Adrenal gland (tissue), 5 donors: ENCODE measurements around the gene SPP1.

Source experiments
- CTCF ChIP-seq, 6 experiments: fragments of 450-650 bp in 4 of 6; fragments of 200-600 bp in 2 of 6; sonication (generic) in 1 of 6; IDR thresholded peaks; 1 replicate in 5 of 6; 2 replicates in 1 of 6; pipeline versions ENCODE4 v1.5.1 to v1.8.0; 2016 to 2021; ENCODE audit warnings: antibody characterized with exemption in 6 of 6, mild to moderate bottlenecking in 2 of 6, moderate library complexity in 1 of 6
- POLR2A ChIP-seq, 2 donors: fragments of 450-650 bp; IDR thresholded peaks; one replicate each; pipeline ENCODE4 v1.6.1; 2017; ENCODE audit warnings: antibody characterized with exemption in 2 of 2, mild to moderate bottlenecking in 2 of 2, moderate library complexity in 1 of 2
- donor health status: DM: no; HTN: no; CAD: no.

- TF ChIP-seq CTCF (IDR thresholded peaks at IDR 0.05), result no peak
- no peak for TF ChIP-seq POLR2A (IDR thresholded peaks at IDR 0.05)
Measured at GRCh38 chr4:88014386-88014905, 38.9 kb downstream of the SPP1 start.
